ENCODE results near the gene LCT.

Gene LCT

GRCh38 chr2:135821190-135821589 is 15.8 kb downstream of the LCT start:
- no peak overlapping the region for H3K9ac ChIP-seq (ENCODE audit: low read length)
- no peaks in the 10 kb centered on the region for H3K4me1 ChIP-seq (ENCODE audit: low read length)
- H3K27ac ChIP-seq (ENCODE audit: low read length), result no peak overlapping the region
- no peaks in the 10 kb centered on the region for H3K9me3 ChIP-seq (ENCODE audit: insufficient read depth, low read length)
- H3K4me3 ChIP-seq (ENCODE audit: low read length), result no peak overlapping the region
- no peak for TF ChIP-seq EZH2phosphoT487 (IDR thresholded peaks at IDR 0.05; ENCODE audit: low read depth)
- TF ChIP-seq CTCF (IDR thresholded peaks at IDR 0.05; ENCODE audit: low read depth, low read length), result no peak
- H3K36me3 ChIP-seq (replicated peaks; ENCODE audit: low read depth, low read length), result peaks cover 19% of the 10 kb centered on the region
- no peaks in the 10 kb centered on the region for H4K20me1 ChIP-seq (ENCODE audit: insufficient read depth, low read length)
- no peaks in the 10 kb centered on the region for H3K27me3 ChIP-seq (ENCODE audit: low read depth, low read length)
- H2AFZ ChIP-seq (ENCODE audit: low read depth, low read length), result no peak overlapping the region
- no peaks in the 10 kb centered on the region for H3K79me2 ChIP-seq (ENCODE audit: low read length)
- no peak overlapping the region for H3K4me2 ChIP-seq (ENCODE audit: low read length)

GRCh38 chr2:135820003-135820618 is 16.9 kb downstream of the LCT start:
- Histone ChIP-seq H3K4me2 (ENCODE audit: low read length) (no peak overlapping the region), H3K9me3 (ENCODE audit: insufficient read depth, low read length) (no peaks in the 10 kb centered on the region), H3K27ac (ENCODE audit: low read length) (no peak overlapping the region), H3K79me2 (ENCODE audit: low read length) (no peaks in the 10 kb centered on the region), H3K9ac (ENCODE audit: low read length) (no peak overlapping the region), H3K4me3 (ENCODE audit: low read length) (no peak overlapping the region), H4K20me1 (ENCODE audit: insufficient read depth, low read length) (no peaks in the 10 kb centered on the region), H3K36me3 (replicated peaks; ENCODE audit: low read depth, low read length) (peaks cover 19% of the 10 kb centered on the region), H3K4me1 (ENCODE audit: low read length) (no peaks in the 10 kb centered on the region), H2AFZ (ENCODE audit: low read depth, low read length) (no peak overlapping the region), H3K27me3 (ENCODE audit: low read depth, low read length) (no peaks in the 10 kb centered on the region)
- TF ChIP-seq CTCF (IDR thresholded peaks at IDR 0.05; ENCODE audit: low read depth, low read length) (no peak), EZH2phosphoT487 (IDR thresholded peaks at IDR 0.05; ENCODE audit: low read depth) (no peak)

- H3K9ac ChIP-seq (ENCODE audit: low read length), result no peak overlapping the region
- no peaks in the 10 kb centered on the region for H3K79me2 ChIP-seq (ENCODE audit: low read length)
- H2AFZ ChIP-seq (ENCODE audit: low read depth, low read length), result no peak overlapping the region
- no peak overlapping the region for H3K4me3 ChIP-seq (ENCODE audit: low read length)
- no peaks in the 10 kb centered on the region for H4K20me1 ChIP-seq (ENCODE audit: insufficient read depth, low read length)
- no peaks in the 10 kb centered on the region for H3K27me3 ChIP-seq (ENCODE audit: low read depth, low read length)
- H3K4me2 ChIP-seq (ENCODE audit: low read length), result no peak overlapping the region
- no peaks in the 10 kb centered on the region for H3K9me3 ChIP-seq (ENCODE audit: insufficient read depth, low read length)
- TF ChIP-seq CTCF (IDR thresholded peaks at IDR 0.05; ENCODE audit: low read depth, low read length), result peak; percentile 26
- TF ChIP-seq EZH2phosphoT487 (IDR thresholded peaks at IDR 0.05; ENCODE audit: low read depth), result no peak
- no peak overlapping the region for H3K27ac ChIP-seq (ENCODE audit: low read length)
- no peaks in the 10 kb centered on the region for H3K4me1 ChIP-seq (ENCODE audit: low read length)
- H3K36me3 ChIP-seq (replicated peaks; ENCODE audit: low read depth, low read length), result peaks cover 19% of the 10 kb centered on the region
Observed at GRCh38 chr2:135818937-135819610, 17.9 kb downstream of the LCT start.

GRCh38 chr2:135817951-135818350 is 19.0 kb downstream of the LCT start:
- H3K27me3 ChIP-seq (ENCODE audit: low read depth, low read length), result no peaks in the 10 kb centered on the region
- H2AFZ ChIP-seq (ENCODE audit: low read depth, low read length), result no peak overlapping the region
- no peak overlapping the region for H3K27ac ChIP-seq (ENCODE audit: low read length)
- H3K79me2 ChIP-seq (ENCODE audit: low read length), result no peaks in the 10 kb centered on the region
- H3K4me3 ChIP-seq (ENCODE audit: low read length), result no peak overlapping the region
- no peaks in the 10 kb centered on the region for H4K20me1 ChIP-seq (ENCODE audit: insufficient read depth, low read length)
- H3K9ac ChIP-seq (ENCODE audit: low read length), result no peak overlapping the region
- TF ChIP-seq CTCF (IDR thresholded peaks at IDR 0.05; ENCODE audit: low read depth, low read length) (no peak), EZH2phosphoT487 (IDR thresholded peaks at IDR 0.05; ENCODE audit: low read depth) (no peak)
- H3K4me1 ChIP-seq (ENCODE audit: low read length), result no peaks in the 10 kb centered on the region
- H3K9me3 ChIP-seq (ENCODE audit: insufficient read depth, low read length), result no peaks in the 10 kb centered on the region
- no peak overlapping the region for H3K4me2 ChIP-seq (ENCODE audit: low read length)
- peaks cover 11% of the 10 kb centered on the region for H3K36me3 ChIP-seq (replicated peaks; ENCODE audit: low read depth, low read length)
